GM12892 (cell line): ENCODE measurements around the gene RAB23.

Source experiments
- POLR2A ChIP-seq: IDR thresholded peaks from 2 replicates; pipeline ENCODE4 v1.6.1; 2011; ENCODE audit warnings: low read depth, low read length, control low read depth
- POLR2AphosphoS5 ChIP-seq: IDR thresholded peaks from 2 replicates; pipeline ENCODE4 v1.6.1; 2011; ENCODE audit warnings: low read depth, low read length, control low read depth
- TAF1 ChIP-seq: IDR thresholded peaks from 2 replicates; pipeline ENCODE4 v1.6.1; 2011; ENCODE audit warnings: low read depth, mild to moderate bottlenecking, control low read depth, low read length, borderline replicate concordance

DNA sequence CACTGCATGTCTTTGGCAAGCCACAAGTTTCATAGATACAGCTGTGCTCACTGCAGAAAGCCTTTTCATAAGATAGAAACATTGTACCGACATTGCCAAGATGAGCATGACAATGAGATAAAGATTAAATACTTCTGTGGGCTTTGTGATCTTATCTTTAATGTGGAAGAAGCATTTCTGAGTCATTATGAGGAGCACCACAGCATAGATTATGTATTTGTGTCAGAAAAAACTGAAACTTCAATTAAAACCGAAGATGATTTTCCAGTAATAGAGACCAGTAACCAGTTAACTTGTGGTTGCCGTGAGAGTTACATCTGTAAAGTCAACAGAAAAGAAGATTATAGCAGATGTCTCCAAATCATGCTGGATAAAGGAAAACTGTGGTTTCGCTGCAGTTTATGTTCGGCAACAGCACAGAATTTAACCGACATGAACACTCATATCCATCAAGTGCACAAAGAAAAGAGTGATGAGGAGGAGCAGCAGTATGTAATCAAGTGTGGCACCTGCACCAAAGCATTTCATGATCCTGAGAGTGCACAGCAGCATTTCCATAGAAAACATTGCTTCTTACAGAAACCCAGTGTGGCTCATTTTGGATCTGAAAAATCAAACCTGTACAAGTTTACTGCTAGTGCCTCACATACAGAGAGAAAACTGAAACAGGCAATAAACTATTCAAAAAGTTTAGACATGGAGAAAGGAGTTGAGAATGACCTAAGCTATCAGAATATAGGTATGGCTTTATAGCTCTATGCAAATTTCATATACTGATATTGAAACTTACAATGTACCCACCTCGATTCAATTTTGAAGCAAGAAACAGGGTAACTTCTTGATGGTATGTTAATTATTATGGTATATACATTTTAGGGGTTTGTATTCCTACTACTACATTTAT, 73.9 kb downstream of the RAB23 start:
- TF ChIP-seq POLR2A (no peak), TAF1 (no peak), POLR2AphosphoS5 (no peak)
